ENCODE data around the gene SPG11. TPM values are rescaled to one million over a fixed set of nuclear protein-coding genes. Genes with fewer than 3 reads are reported as not detected.

SPG11 gene, protein sequence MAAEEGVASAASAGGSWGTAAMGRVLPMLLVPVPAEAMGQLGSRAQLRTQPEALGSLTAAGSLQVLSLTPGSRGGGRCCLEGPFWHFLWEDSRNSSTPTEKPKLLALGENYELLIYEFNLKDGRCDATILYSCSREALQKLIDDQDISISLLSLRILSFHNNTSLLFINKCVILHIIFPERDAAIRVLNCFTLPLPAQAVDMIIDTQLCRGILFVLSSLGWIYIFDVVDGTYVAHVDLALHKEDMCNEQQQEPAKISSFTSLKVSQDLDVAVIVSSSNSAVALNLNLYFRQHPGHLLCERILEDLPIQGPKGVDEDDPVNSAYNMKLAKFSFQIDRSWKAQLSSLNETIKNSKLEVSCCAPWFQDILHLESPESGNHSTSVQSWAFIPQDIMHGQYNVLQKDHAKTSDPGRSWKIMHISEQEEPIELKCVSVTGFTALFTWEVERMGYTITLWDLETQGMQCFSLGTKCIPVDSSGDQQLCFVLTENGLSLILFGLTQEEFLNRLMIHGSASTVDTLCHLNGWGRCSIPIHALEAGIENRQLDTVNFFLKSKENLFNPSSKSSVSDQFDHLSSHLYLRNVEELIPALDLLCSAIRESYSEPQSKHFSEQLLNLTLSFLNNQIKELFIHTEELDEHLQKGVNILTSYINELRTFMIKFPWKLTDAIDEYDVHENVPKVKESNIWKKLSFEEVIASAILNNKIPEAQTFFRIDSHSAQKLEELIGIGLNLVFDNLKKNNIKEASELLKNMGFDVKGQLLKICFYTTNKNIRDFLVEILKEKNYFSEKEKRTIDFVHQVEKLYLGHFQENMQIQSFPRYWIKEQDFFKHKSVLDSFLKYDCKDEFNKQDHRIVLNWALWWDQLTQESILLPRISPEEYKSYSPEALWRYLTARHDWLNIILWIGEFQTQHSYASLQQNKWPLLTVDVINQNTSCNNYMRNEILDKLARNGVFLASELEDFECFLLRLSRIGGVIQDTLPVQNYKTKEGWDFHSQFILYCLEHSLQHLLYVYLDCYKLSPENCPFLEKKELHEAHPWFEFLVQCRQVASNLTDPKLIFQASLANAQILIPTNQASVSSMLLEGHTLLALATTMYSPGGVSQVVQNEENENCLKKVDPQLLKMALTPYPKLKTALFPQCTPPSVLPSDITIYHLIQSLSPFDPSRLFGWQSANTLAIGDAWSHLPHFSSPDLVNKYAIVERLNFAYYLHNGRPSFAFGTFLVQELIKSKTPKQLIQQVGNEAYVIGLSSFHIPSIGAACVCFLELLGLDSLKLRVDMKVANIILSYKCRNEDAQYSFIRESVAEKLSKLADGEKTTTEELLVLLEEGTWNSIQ (N-terminal part only)
- total RNA-seq (100 to 1,000 TPM; 133 to 138 TPM), polyA plus RNA-seq (10 to 100 TPM; 24.3 to 30.9 (median 29.8) TPM), total RNA-seq (102 to 270 (median 190) reads per million in 6 experiments)

DNA sequence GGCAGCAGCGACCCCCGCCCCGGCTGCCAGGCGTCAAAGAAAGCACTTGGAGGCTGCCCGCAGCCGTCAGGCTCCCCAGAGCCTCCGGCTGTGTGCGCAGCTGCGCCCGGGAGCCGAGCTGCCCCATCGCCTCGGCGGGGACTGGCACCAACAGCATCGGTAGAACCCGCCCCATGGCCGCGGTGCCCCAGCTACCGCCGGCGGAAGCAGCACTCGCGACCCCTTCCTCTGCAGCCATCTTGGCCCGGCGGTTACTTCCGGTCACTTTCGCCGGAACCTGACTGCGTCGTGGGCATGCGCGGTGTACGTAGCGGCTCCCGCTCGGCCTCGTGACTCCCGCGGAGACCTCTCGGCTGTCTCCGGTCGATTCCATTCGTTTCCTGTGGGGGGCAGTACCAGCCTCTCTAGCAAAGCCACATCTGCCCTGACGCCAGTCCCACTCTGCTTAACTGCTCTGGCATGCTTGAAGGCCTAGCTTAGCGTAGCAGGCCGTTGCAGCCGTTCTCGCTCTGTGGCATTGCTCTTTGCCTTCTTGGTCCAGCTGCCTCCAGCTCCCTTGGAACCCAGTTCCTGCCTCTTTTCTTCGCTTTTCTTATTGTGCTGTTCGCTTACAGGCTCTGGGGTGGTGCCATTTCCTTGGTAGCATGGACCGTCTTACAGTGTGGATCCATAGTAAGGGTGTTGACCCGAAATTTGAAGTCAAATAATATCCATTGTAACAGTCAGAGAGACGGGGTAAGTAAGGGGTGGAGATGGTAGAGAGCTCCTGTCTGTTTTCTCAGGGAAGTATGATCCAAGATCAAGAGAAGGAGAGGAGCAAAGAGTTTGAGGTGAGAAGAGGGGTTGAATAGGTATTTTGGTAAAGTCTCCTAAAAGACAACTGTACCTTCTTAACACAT lies at the start of gene SPG11:
TSS of gene SPG11 (minus strand) at position 253 of the 899 bp plus-strand sequence. CDS start at position 238, 15 bp downstream.
- Mint-ChIP-seq H3K36me3 (peaks cover 0 to 16% (median 6%) of the 10 kb centered on the region in 3 donors), H3K4me1 (peaks cover 30 to 81% (median 67%) of the 10 kb centered on the region in 4 donors), H3K9me3 (no peaks in the 10 kb centered on the region), H3K27me3 (no peaks in the 10 kb centered on the region), H3K27ac (peak within 1 kb of the TSS; percentile 95 to 100 (median 100)), H3K4me3 (peak within 1 kb of the TSS; percentile 92 to 99 (median 98))
- ATAC-seq (peak; percentile 76 to 79), DNase-seq (peak; percentile 84 to 99 (median 94))
- POLR2A ChIA-PET: interaction anchor here (0.6 to 20.6 kb wide), 18 partner anchors 12 to 237 kb away, joined by 3 to 1569 read pairs (median 4); partner anchors contain the start of genes B2M, EIF3J, PATL2 and TRIM69

DNA sequence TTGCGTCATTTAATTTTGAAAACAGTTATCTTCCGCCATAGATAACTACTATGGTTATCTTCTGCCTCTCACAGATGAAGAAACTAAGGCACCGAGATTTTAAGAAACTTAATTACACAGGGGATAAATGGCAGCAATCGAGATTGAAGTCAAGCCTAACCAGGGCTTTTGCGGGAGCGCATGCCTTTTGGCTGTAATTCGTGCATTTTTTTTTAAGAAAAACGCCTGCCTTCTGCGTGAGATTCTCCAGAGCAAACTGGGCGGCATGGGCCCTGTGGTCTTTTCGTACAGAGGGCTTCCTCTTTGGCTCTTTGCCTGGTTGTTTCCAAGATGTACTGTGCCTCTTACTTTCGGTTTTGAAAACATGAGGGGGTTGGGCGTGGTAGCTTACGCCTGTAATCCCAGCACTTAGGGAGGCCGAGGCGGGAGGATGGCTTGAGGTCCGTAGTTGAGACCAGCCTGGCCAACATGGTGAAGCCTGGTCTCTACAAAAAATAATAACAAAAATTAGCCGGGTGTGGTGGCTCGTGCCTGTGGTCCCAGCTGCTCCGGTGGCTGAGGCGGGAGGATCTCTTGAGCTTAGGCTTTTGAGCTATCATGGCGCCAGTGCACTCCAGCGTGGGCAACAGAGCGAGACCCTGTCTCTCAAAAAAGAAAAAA lies 49.0 kb upstream of the SPG11 start:
- ATAC-seq: peak; percentile 45
- peak overlapping the region; percentile 88 to 100 (median 98) for H3K4me3 Mint-ChIP-seq
- POLR2A ChIA-PET: interaction anchor here (0.7 to 22.0 kb wide), 11 partner anchors 17 to 176 kb away, joined by 3 to 1743 read pairs (median 6); partner anchors contain the start of genes EIF3J, SPG11 and TRIM69
- H3K4me1 Mint-ChIP-seq: peaks cover 38 to 79% (median 58%) of the 10 kb centered on the region in 4 donors
- H3K36me3 Mint-ChIP-seq: peaks cover 55 to 74% (median 68%) of the 10 kb centered on the region in 3 donors
- DNase-seq: peak; percentile 38 to 90 (median 76)
- peaks cover 0 to 4% (median 0%) of the 10 kb centered on the region in 5 donors for H3K27me3 Mint-ChIP-seq
- H3K27ac Mint-ChIP-seq: peak overlapping the region; percentile 100
- H3K9me3 Mint-ChIP-seq: peaks cover 0 to 3% (median 0%) of the 10 kb centered on the region in 9 donors

DNA sequence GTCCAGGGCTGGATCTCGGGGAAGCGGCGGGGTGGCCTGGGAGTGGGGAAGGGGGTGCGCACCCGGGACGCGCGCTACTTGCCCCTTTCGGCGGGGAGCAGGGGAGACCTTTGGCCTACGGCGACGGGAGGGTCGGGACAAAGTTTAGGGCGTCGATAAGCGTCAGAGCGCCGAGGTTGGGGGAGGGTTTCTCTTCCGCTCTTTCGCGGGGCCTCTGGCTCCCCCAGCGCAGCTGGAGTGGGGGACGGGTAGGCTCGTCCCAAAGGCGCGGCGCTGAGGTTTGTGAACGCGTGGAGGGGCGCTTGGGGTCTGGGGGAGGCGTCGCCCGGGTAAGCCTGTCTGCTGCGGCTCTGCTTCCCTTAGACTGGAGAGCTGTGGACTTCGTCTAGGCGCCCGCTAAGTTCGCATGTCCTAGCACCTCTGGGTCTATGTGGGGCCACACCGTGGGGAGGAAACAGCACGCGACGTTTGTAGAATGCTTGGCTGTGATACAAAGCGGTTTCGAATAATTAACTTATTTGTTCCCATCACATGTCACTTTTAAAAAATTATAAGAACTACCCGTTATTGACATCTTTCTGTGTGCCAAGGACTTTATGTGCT lies 48.4 kb upstream of the SPG11 start:
- peaks cover 36 to 72% (median 57%) of the 10 kb centered on the region in 4 donors for H3K4me1 Mint-ChIP-seq
- peaks cover 0 to 3% (median 0%) of the 10 kb centered on the region in 9 donors for H3K9me3 Mint-ChIP-seq
- POLR2A ChIA-PET: interaction anchor here (0.8 to 22.0 kb wide), 17 partner anchors 9 to 175 kb away, joined by 3 to 1743 read pairs (median 6); partner anchors contain the start of genes EIF3J, SPG11 and TRIM69
- H3K27me3 Mint-ChIP-seq: peaks cover 0 to 4% (median 0%) of the 10 kb centered on the region in 5 donors
- H3K4me3 Mint-ChIP-seq: peak overlapping the region; percentile 88 to 100 (median 98)
- ATAC-seq (peak; percentile 27 to 37), DNase-seq (peak; percentile 49 to 84 (median 64))
- peak overlapping the region; percentile 100 for H3K27ac Mint-ChIP-seq
- H3K36me3 Mint-ChIP-seq: peaks cover 52 to 68% (median 62%) of the 10 kb centered on the region in 3 donors

DNA sequence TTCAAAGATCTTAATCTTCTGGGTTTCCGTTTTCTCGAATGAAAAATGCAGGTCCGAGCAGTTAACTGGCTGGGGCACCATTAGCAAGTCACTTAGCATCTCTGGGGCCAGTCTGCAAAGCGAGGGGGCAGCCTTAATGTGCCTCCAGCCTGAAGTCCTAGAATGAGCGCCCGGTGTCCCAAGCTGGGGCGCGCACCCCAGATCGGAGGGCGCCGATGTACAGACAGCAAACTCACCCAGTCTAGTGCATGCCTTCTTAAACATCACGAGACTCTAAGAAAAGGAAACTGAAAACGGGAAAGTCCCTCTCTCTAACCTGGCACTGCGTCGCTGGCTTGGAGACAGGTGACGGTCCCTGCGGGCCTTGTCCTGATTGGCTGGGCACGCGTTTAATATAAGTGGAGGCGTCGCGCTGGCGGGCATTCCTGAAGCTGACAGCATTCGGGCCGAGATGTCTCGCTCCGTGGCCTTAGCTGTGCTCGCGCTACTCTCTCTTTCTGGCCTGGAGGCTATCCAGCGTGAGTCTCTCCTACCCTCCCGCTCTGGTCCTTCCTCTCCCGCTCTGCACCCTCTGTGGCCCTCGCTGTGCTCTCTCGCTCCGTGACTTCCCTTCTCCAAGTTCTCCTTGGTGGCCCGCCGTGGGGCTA lies 47.8 kb upstream of the SPG11 start, which contains the start of the genes B2M and PATL2:
TSS of gene B2M (plus strand) at position 422 of the 647 bp plus-strand sequence. CDS start at position 452, 30 bp downstream.
TSS of gene PATL2 (minus strand) at position 228 of the 647 bp plus-strand sequence. CDS start 34,833 bp downstream, outside the sequence.
- H3K4me3 Mint-ChIP-seq: peak within 1 kb of the TSS; percentile 88 to 100 (median 98)
- peaks cover 0 to 3% (median 0%) of the 10 kb centered on the region in 9 donors for H3K9me3 Mint-ChIP-seq
- ATAC-seq: peak; percentile 70 to 81

DNA sequence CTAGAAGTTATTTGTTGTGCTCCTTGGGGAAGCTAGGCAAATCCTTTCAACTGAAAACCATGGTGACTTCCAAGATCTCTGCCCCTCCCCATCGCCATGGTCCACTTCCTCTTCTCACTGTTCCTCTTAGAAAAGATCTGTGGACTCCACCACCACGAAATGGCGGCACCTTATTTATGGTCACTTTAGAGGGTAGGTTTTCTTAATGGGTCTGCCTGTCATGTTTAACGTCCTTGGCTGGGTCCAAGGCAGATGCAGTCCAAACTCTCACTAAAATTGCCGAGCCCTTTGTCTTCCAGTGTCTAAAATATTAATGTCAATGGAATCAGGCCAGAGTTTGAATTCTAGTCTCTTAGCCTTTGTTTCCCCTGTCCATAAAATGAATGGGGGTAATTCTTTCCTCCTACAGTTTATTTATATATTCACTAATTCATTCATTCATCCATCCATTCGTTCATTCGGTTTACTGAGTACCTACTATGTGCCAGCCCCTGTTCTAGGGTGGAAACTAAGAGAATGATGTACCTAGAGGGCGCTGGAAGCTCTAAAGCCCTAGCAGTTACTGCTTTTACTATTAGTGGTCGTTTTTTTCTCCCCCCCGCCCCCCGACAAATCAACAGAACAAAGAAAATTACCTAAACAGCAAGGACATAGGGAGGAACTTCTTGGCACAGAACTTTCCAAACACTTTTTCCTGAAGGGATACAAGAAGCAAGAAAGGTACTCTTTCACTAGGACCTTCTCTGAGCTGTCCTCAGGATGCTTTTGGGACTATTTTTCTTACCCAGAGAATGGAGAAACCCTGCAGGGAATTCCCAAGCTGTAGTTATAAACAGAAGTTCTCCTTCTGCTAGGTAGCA lies 47.0 kb upstream of the SPG11 start:
- Mint-ChIP-seq H3K27me3 (peaks cover 0 to 4% (median 0%) of the 10 kb centered on the region in 5 donors), H3K27ac (peak overlapping the region; percentile 100), H3K36me3 (peaks cover 47 to 54% (median 48%) of the 10 kb centered on the region in 3 donors), H3K4me3 (peak overlapping the region; percentile 88 to 100 (median 98)), H3K9me3 (peaks cover 0 to 5% (median 0%) of the 10 kb centered on the region in 9 donors), H3K4me1 (peaks cover 30 to 58% (median 47%) of the 10 kb centered on the region in 4 donors)
- peak in 1 of 2 donors; percentile 13 for ATAC-seq
- peak in 7 of 10 donors; percentile 43 to 71 (median 58) for DNase-seq
- POLR2A ChIA-PET: interaction anchor here (0.6 to 22.0 kb wide), 17 partner anchors 7 to 247 kb away, joined by 3 to 1743 read pairs (median 5); partner anchors contain the start of genes EIF3J, SPG11 and TRIM69

More for the DNA sequence above, 47.8 kb upstream of the SPG11 start, which contains the start of the genes B2M and PATL2:
- Mint-ChIP-seq H3K36me3 (peaks cover 50 to 62% (median 56%) of the 10 kb centered on the region in 3 donors), H3K4me1 (peaks cover 33 to 66% (median 52%) of the 10 kb centered on the region in 4 donors), H3K27me3 (peaks cover 0 to 4% (median 0%) of the 10 kb centered on the region in 5 donors), H3K27ac (peak within 1 kb of the TSS; percentile 100)
- peak; percentile 87 to 99 (median 96) for DNase-seq
- POLR2A ChIA-PET: interaction anchor here (0.6 to 22.0 kb wide), 17 partner anchors 8 to 247 kb away, joined by 3 to 1743 read pairs (median 5); partner anchors contain the start of genes EIF3J, SPG11 and TRIM69

DNA sequence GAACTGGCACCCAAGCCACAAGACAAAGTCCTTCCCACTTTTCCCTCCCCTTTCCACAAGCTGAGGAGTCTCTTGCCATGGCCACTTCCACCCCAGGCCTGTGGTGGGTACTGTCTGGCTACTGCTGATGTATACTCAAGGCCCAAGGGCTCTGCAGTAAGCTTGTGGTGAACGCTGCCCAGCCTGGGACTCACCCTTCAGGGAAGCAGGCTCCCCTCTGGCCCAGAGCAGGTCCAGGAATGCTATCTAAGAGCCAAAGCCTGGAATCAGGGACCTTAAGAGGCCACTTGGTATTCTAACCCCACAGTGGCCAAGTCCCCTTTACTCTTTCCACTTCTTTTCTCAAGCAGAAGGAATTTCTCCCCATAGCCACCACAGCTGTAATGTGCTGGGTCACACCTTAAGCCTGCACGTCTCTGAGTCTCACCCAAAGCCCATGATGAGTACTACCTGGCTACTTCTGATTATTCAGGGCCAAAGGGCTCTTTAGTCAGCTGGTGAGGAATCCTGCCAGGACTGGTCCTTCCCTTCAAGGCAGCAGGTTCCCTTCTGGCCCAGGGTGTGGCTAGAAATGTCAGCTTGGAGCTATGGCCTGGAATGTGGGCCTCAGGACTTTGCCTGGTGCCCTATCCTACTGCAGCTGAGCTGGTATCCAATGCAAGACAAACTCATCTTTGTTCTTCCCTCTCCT lies 43.6 kb upstream of the SPG11 start:
- DNase-seq (no peak), ATAC-seq (no peak)
- Mint-ChIP-seq H3K9me3 (peaks cover 0 to 23% (median 14%) of the 10 kb centered on the region in 9 donors), H3K27me3 (peaks cover 0 to 2% (median 0%) of the 10 kb centered on the region in 5 donors), H3K4me3 (peak overlapping the region in 1 of 10 donors; percentile 36), H3K4me1 (peaks cover 19 to 47% (median 39%) of the 10 kb centered on the region in 4 donors), H3K36me3 (peaks cover 19 to 30% (median 22%) of the 10 kb centered on the region in 3 donors), H3K27ac (peak overlapping the region in 2 of 10 donors; percentile 28 to 43)
- POLR2A ChIA-PET: interaction anchor here (1.3 to 22.0 kb wide), 5 partner anchors 11 to 41 kb away, joined by 3 to 1743 read pairs (median 707); partner anchors contain the start of genes SPG11 and TRIM69

DNA sequence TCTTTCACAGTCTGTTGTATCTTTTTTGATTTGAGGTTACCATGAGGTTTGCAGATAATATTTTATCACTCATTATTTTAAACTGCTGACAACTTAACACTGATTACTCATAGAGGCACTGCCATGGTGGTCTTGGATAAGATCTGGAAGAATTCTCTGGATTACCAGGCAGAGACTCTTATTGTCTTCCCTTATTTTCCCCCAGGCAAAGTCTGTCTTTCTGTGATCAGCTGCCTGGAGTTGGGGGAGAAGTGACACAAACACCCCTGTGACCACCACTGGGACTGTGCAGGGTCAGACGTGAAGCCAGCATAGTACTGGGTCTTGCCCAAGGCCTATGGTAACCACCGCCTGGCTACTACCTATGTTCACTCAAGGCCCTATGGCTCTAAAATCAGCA lies 42.9 kb upstream of the SPG11 start:
- POLR2A ChIA-PET: interaction anchor here (1.8 to 22.0 kb wide), 3 partner anchors 12 to 41 kb away, joined by 5 to 1569 read pairs (median 707); partner anchors contain the start of gene SPG11
- H3K4me3 Mint-ChIP-seq: no peak overlapping the region
- ATAC-seq (no peak), DNase-seq (no peak)
- H3K27ac Mint-ChIP-seq: peak overlapping the region in 1 of 10 donors; percentile 19
- H3K9me3 Mint-ChIP-seq: peaks cover 3 to 28% (median 19%) of the 10 kb centered on the region in 9 donors
- peaks cover 0 to 2% (median 0%) of the 10 kb centered on the region in 5 donors for H3K27me3 Mint-ChIP-seq
- peaks cover 13 to 24% (median 19%) of the 10 kb centered on the region in 3 donors for H3K36me3 Mint-ChIP-seq
- peaks cover 17 to 43% (median 39%) of the 10 kb centered on the region in 4 donors for H3K4me1 Mint-ChIP-seq

Measured in naive thymus-derived CD8-positive, alpha-beta T cell (primary cell).